Prostate gland (tissue), 2 donors: ENCODE results near the gene ANKS1B. TPM values are rescaled to one million over a fixed set of nuclear protein-coding genes. Genes with fewer than 3 reads are reported as not detected.

Experiments
- DNase-seq: peaks from one replicate; pipeline ENCODE4 v3.0.0-alpha.2; 2019; ENCODE audit warnings: low spot score
- H3K27ac ChIP-seq, 2 donors: fragments of 200-600 bp; sonication (generic); 2 replicates each; pipeline ENCODE4 v1.5.1; 2017 to 2019
- H3K27me3 ChIP-seq: fragments of 200-600 bp; sonication (generic); replicated peaks from 2 replicates; pipeline ENCODE4 v1.5.1; 2019; ENCODE audit not compliant: insufficient read depth
- H3K36me3 ChIP-seq, 2 donors: fragments of 200-600 bp; sonication (generic); 1 replicate in 1 of 2; 2 replicates in 1 of 2; pipeline versions ENCODE4 v1.5.1 to v1.8.1; 2017 to 2019
- H3K4me1 ChIP-seq: fragments of 200-600 bp; sonication (generic); replicated peaks from 2 replicates; pipeline ENCODE4 v1.5.1; 2019
- H3K4me3 ChIP-seq, 2 donors: fragments of 200-600 bp; sonication (generic); 2 replicates each; pipeline ENCODE4 v1.5.1; 2017 to 2019
- H3K9me3 ChIP-seq: fragments of 200-600 bp; sonication (generic); 2 replicates; pipeline ENCODE4 v1.5.1; 2017
- POLR2A ChIP-seq: fragments of 450-650 bp; IDR thresholded peaks from one replicate; pipeline ENCODE4 v1.6.1; 2016; ENCODE audit warnings: antibody characterized with exemption, mild to moderate bottlenecking
- POLR2AphosphoS5 ChIP-seq: sonication (generic); formaldehyde crosslinking; IDR thresholded peaks from one replicate; pipeline ENCODE4 v1.6.1; 2017; ENCODE audit warnings: antibody characterized with exemption
- WGBS: methylation state at CpG from one replicate; pipeline ENCODE4 v1.1.5; 2018; 5-methylcytosine and 5-hydroxymethylcytosine counted together
- intact Hi-C: fragments of 100-400 bp; cut with DNase I; formaldehyde crosslinking; loops from one replicate; pipeline ENCODE4 v1.14.2; 2022
- total RNA-seq, 2 donors: library from RNA; depleted of rRNA; stranded (reverse); fragments of >200 nt; gene quantifications; one replicate each; pipeline ENCODE4 v1.1.0, GENCODE V29; 2016
- TF ChIP-seq, protein P1 (sequence below), 4 experiments: fragments of 200-600 bp in 2 of 4; fragments of 450-650 bp in 2 of 4; sonication (generic) in 2 of 4; IDR thresholded peaks; 1 replicate in 3 of 4; 2 replicates in 1 of 4; pipeline ENCODE4 v1.5.1; 2016 to 2019; ENCODE audit warnings: antibody characterized with exemption in 4 of 4, mild to moderate bottlenecking in 2 of 4, moderate library complexity in 2 of 4

Gene ANKS1B
- total RNA-seq, 2 donors from 2014 or later, result 13.0 to 17.4 TPM

DNA sequence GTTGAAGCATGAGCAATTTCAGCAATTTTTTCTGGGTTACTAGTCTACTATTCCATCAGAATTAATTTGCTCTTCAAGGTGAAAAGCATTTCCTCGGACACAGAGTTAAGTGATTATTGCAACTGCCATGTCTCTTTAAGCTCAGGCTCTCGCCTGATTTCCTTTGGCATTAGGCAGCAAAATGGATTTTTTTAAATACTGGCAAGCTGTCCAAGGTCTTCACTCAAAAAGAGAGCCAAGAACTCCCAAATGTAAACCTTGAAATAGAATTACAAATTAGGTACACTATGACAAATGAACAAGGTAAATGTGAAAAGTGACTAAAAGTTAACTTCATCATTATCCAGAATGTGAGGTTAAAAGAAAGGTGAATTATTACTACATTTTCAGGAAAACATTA is 225.3 kb downstream of the ANKS1B start:
- no peaks in the 10 kb centered on the region for H3K4me1 ChIP-seq
- TF ChIP-seq POLR2AphosphoS5 (no peak), POLR2A (no peak)
- TF ChIP-seq, protein P1, sequence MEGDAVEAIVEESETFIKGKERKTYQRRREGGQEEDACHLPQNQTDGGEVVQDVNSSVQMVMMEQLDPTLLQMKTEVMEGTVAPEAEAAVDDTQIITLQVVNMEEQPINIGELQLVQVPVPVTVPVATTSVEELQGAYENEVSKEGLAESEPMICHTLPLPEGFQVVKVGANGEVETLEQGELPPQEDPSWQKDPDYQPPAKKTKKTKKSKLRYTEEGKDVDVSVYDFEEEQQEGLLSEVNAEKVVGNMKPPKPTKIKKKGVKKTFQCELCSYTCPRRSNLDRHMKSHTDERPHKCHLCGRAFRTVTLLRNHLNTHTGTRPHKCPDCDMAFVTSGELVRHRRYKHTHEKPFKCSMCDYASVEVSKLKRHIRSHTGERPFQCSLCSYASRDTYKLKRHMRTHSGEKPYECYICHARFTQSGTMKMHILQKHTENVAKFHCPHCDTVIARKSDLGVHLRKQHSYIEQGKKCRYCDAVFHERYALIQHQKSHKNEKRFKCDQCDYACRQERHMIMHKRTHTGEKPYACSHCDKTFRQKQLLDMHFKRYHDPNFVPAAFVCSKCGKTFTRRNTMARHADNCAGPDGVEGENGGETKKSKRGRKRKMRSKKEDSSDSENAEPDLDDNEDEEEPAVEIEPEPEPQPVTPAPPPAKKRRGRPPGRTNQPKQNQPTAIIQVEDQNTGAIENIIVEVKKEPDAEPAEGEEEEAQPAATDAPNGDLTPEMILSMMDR (IDR thresholded peaks at IDR 0.05), result no peak
- intact Hi-C loops, result no loop called here
- WGBS, result 73% methylated on average over 2 of the region's 2 CpGs
- no peaks in the 10 kb centered on the region for H3K9me3 ChIP-seq
- no peaks in the 10 kb centered on the region for H3K36me3 ChIP-seq
- H3K27ac ChIP-seq, result no peak overlapping the region
- H3K4me3 ChIP-seq, result no peak overlapping the region
- no peak for DNase-seq
- H3K27me3 ChIP-seq, result no peaks in the 10 kb centered on the region

DNA sequence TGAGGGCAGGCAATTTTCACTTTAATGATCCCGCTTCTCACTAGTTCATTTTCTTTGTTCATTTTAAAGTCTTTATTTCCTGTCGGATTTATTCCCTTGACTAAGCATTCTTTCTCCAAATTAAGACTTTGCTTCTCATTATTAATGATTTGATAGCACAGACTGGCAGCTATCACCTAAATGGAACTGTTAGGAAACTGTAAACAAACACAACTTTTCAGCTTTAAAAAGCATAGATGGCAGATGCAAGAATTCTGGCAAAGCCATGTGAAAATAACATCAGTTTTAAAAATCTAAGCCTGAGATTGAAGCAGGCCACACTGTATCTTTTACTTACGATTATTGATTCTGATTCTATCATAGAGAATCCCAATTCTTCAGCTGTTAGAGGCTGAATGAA is 225.7 kb downstream of the ANKS1B start:
- Histone ChIP-seq H3K36me3 (no peaks in the 10 kb centered on the region), H3K4me1 (no peaks in the 10 kb centered on the region), H3K27me3 (no peaks in the 10 kb centered on the region), H3K27ac (no peak overlapping the region), H3K4me3 (no peak overlapping the region), H3K9me3 (no peaks in the 10 kb centered on the region)
- TF ChIP-seq POLR2A, result no peak
- TF ChIP-seq POLR2AphosphoS5, result no peak
- TF ChIP-seq, protein P1 (IDR thresholded peaks at IDR 0.05), result no peak
- WGBS, result 91% methylated on average over 3 of the region's 3 CpGs
- no peak for DNase-seq
- intact Hi-C loops, result no loop called here

DNA sequence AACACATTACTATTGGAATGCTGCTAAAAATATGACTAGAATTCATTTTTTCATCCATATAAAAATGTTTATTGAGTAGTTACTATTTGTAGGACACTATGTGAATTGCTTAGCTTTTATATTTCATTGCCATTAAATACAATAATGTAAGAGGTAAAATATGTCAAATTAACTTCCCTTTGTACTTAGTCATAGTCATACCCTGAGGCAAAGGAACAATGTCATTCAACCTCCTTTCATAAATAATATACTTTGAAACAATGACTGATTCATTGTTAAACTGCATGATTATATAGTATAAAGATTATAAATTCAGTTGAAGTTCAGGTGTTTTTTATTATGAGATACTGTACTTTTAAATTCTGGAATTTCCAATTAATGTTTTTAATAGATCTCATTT is 232.0 kb downstream of the ANKS1B start:
- TF ChIP-seq, protein P1 (IDR thresholded peaks at IDR 0.05), result no peak
- TF ChIP-seq POLR2AphosphoS5, result no peak
- no peak for TF ChIP-seq POLR2A
- no peak for DNase-seq

DNA sequence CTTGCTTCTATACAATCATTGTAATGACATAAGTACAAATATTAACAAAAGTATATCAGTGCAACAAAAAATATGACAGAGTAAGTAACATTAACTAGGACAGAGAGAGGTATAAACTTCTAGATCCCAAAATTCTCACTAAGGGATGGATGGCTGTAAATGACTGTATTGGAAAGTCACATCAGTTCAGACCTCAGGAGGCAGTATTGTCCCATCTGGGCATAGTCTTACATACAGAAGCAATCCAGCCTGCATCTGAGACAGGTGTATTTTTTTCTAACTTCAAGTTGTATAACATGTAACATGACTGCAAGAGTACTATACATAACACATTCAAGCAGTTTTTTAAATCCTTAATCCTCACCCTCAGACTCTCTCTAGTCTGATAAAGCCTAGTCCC is 238.2 kb downstream of the ANKS1B start:
- no peaks in the 10 kb centered on the region for H3K9me3 ChIP-seq
- H3K4me1 ChIP-seq, result no peaks in the 10 kb centered on the region
- H3K27me3 ChIP-seq, result no peaks in the 10 kb centered on the region
- intact Hi-C loops, result no loop called here
- TF ChIP-seq POLR2AphosphoS5, result no peak
- TF ChIP-seq, protein P1 (IDR thresholded peaks at IDR 0.05), result no peak
- no peak for TF ChIP-seq POLR2A
- H3K27ac ChIP-seq, result no peak overlapping the region
- H3K36me3 ChIP-seq, result no peaks in the 10 kb centered on the region
- no peak for DNase-seq
- no peak overlapping the region for H3K4me3 ChIP-seq

More for the DNA sequence above, 232.0 kb downstream of the ANKS1B start:
- no peaks in the 10 kb centered on the region for H3K9me3 ChIP-seq
- H3K27ac ChIP-seq, result no peak overlapping the region
- H3K36me3 ChIP-seq, result no peaks in the 10 kb centered on the region
- intact Hi-C loops, result no loop called here
- no peaks in the 10 kb centered on the region for H3K27me3 ChIP-seq
- H3K4me3 ChIP-seq, result no peak overlapping the region
- no peaks in the 10 kb centered on the region for H3K4me1 ChIP-seq

DNA sequence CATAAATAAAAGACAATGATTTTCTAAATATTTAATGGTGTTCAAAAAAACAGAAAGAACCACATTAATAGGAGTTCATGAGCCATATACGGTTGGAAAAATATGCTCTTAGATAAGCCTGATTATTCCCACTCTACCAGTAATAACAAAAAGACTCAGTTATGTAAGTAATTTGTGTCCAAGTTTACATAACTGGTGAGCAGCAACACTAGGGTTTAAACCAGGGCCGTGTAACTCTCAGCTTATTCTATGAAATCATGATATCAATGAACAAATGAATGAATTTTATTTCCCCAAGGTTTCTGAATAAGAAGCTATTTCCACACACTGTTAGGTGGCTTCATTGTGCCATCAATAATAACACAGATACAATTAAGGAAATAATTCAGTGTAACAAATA is 238.8 kb downstream of the ANKS1B start:
- DNase-seq, result no peak
- H3K27me3 ChIP-seq, result no peaks in the 10 kb centered on the region
- no peak overlapping the region for H3K4me3 ChIP-seq
- TF ChIP-seq POLR2AphosphoS5 (no peak), POLR2A (no peak)
- TF ChIP-seq, protein P1 (IDR thresholded peaks at IDR 0.05), result no peak
- H3K4me1 ChIP-seq, result no peaks in the 10 kb centered on the region
- H3K36me3 ChIP-seq, result no peaks in the 10 kb centered on the region
- H3K27ac ChIP-seq, result no peak overlapping the region
- no peaks in the 10 kb centered on the region for H3K9me3 ChIP-seq
- intact Hi-C loops, result no loop called here
- 61% methylated on average over 2 of the region's 2 CpGs for WGBS
